ENCODE measurements around the gene CACNA2D4.

The CACNA2D4 gene

GRCh38 chr12:1869145-1869544 lies 49.3 kb downstream of the CACNA2D4 start:
- peak; percentile 20 for DNase-seq

GRCh38 chr12:1865284-1865866 lies 53.1 kb downstream of the CACNA2D4 start:
- DNase-seq = peak; percentile 17

DNA sequence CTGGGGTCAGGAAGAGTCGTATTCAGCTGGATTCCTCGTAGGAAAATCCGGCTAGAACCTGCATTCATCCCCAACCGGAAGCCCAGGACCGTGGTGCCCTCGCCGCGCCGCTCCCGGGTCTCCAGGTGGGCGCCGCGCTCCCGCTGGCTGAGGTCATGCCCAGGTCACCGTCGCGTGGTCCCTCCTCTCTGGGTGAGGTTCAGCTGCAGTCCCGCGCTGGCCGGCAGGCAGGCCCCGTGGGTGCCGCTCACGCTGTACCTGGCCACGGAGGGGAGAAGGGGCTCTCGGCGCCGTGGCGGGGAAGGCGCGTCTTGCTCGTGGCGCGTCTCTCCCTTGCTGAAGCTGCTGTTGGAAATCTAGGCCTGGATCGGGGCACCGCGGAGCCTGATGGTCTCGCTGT lies 53.6 kb downstream of the CACNA2D4 start:
- peak; percentile 4 for DNase-seq

DNA sequence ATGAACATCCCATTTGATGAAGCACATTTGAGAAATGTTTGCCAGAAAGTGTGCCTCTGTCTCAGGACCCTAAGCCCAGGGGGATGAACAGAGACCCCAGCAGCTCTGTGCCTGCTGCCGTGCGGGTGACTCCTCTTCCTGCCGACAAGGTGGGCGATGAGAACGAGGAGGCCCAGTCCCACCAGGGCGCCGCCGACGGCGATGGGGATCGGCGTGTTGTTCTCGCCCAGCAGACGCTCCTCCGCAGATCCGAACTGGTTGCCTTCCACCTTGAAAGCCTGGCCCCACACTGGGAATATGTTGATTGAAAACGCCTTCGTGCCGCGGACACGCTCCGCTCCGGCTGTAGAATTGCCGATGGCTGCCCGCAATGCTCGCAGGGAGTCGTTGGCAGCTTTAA lies 54.0 kb downstream of the CACNA2D4 start:
- peak; percentile 25 for DNase-seq

- DNase-seq = peak; percentile 7
Observed at GRCh38 chr12:1863823-1864222, 54.6 kb downstream of the CACNA2D4 start.

DNA sequence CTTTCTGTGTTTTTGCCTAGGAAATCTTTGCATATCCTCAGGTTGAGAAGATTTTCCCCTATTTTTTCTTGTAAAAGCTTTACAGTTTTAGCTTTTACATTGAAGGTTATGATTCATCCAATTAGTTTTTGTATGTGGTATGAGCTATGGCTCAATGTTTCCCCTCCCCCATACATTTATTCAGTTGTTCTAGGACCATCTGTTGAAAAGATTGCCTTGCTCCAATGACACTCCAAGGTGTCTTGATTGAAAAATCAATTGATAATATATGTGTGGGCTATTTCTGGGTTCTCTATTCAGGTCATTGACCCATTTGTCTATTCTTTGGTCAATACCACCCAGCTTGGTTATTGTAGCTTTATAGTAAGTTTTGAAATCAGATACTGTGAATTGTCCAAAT lies 55.5 kb downstream of the CACNA2D4 start:
- DNase-seq = no peak

GRCh38 chr12:1859643-1860042 lies 58.8 kb downstream of the CACNA2D4 start:
- DNase-seq = no peak

DNA sequence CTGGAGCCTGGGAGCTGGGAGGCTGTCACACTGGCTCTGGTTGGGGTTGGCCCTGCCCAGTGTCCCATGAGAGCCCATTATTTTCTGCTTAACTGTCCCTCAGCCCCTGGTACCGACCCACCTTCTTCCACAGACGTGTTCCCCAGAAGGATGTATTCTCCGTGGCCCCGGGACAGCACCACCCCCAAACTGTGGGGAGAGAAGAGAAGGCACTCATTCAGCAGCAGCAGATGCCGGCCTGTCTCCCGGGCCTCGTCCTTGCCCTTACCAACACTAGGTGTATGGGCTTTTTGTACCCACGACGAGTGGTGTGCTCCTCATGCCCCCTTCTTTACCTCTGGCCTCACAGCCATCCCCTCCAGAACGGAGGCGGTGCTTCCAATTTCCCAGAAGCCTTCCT lies 60.0 kb downstream of the CACNA2D4 start:
- no peak for DNase-seq

GRCh38 chr12:1857821-1858220 lies 60.6 kb downstream of the CACNA2D4 start:
- DNase-seq = no peak

GRCh38 chr12:1857086-1857485 lies 61.4 kb downstream of the CACNA2D4 start:
- peak; percentile 6 for DNase-seq

- DNase-seq = peak; percentile 18
Observed at GRCh38 chr12:1855241-1855640, 63.2 kb downstream of the CACNA2D4 start.

DNA sequence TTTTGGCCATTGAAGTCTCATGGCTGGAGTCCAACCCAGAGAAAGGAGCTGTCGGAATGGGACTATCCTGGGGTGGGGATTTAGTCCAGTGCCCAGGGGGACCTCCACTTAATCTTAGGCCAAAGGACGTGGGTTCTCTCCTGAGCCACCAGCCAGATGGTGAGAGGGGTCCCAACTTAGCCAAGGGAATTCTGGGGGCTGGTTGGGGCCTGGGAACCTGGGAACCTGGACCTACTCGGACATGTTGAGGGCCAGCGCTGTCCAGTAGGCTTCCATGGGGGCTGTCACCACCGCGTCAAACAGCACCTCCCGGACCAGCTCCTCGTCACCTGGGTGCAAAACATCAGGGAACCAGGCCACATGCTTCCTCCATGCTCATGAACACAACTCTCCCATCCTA lies 64.7 kb downstream of the CACNA2D4 start:
- DNase-seq = no peak

- no peak for DNase-seq
Observed at GRCh38 chr12:1852076-1852475, 66.4 kb downstream of the CACNA2D4 start.

- no peak for DNase-seq
Observed at GRCh38 chr12:1851151-1851701, 67.2 kb downstream of the CACNA2D4 start.

GRCh38 chr12:1848745-1849144 lies 69.7 kb downstream of the CACNA2D4 start:
- DNase-seq = no peak

GRCh38 chr12:1848146-1848545 lies 70.3 kb downstream of the CACNA2D4 start:
- no peak for DNase-seq

DNA sequence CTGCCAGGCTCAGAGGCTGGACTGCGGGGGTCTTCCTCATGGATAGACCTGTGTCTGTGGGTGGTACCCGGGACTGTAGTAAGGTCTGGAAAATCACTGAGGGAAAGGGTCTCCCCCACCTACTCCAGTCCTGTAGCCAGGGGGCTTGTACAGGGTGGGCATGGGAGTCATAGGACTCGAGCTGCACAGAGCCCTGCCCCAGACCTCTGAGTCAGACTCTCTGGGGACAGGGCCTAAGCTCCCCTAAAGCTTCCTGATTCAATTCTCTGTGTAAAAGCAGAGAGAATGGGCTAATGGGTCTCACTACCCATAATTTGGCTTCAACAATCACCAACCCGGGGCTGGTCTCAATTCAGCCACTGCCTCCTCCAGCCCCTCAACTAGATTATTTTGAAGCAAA lies 71.0 kb downstream of the CACNA2D4 start:
- no peak for DNase-seq

DNA sequence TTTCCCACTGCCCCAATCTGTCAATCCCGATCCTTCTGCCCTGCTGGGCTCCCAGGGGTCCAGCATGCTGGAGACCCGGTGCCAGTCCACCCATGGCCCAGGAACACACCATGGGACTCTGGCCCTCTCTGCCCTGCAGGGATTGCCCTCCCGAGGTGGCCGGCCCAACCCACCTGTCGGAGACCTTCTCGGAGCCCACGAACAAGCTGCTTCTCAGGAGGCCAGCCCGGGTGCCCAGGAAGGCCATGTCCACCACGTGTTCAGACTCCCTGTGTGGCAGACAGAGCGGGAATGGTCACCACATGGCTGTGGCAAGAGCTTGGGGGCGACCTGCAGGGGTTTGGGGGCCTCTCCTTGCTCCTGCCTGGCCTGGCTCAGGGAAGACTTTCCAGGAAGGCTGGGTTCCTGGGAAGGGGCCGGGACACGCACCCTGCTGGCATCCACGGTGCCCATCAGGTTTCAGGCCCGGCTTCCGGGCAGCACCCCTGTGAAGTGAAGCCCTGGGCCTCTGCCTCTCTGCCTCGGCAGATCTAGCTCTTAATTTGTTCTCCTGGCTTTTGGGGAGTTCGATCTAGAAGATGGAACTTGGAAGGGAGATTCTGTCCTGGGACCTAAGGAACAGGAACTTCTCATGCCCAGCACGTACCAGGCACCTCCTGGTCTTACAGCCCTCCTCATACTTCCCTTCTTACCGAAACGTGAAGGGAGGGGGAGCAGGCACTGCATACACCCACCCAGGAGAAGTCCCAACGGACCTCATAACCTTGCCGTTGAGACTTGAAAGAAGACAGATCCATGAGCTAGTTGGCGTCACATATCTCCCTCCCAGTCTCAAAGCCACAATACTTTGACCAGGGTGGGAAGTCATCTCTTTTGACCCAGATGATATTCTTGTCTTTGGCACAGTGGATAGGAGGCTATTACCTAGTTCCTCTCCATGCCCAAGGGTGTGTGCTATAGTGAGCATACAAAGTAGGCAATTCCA lies 71.7 kb downstream of the CACNA2D4 start:
- DNase-seq = no peak

- no peak for DNase-seq
Observed at GRCh38 chr12:1845886-1846285, 72.6 kb downstream of the CACNA2D4 start.

GRCh38 chr12:1845427-1845826 lies 73.0 kb downstream of the CACNA2D4 start:
- no peak for DNase-seq

DNA sequence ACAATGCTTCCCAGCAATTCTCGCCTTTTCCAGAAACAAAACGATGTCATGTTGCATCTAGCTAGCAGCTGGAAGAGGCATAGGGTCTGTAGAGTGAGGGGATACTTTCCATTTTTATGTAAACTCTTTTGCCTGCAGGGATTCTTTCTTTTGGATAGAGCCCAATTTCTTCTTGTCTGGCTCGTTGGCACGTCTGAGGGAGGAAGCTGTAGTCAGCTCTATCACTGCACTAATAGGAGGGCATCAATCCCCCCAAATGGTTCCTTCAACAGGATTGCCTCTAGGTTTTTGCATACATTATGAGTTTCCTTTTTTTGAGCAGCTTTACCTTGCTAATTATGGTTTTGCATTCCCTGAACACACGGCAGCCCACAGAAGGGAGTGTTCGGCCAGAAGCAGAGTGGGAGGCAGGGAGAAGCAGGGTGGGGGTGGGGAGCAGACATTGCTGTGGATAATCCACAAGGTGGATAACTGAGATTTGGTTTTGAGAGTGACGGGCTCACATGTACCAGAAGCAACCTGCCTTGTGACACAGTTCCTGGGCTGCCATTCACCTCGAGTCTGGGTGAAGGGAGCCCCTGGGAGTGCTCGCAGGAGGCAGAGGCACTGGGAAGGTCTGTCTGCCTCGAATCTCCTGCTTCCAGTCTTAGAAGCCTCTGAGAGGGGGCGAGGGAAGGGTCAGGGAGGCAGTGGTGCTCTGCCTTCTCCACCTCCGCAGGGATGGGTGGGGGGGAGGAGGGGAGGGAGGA lies 73.6 kb downstream of the CACNA2D4 start:
- DNase-seq = no peak

- no peak for DNase-seq
Observed at GRCh38 chr12:1844223-1844622, 74.2 kb downstream of the CACNA2D4 start.

GRCh38 chr12:1843641-1844005 lies 74.8 kb downstream of the CACNA2D4 start:
- no peak for DNase-seq

Data from activated CD8-positive, alpha-beta memory T cell treated with anti-CD3 and anti-CD28 coated beads, Interleukin-2, amount 50 U/mL, for 48 hours (primary cell).